Airway epithelial cell (primary cell): ENCODE measurements around the gene MTA1. TPM values are rescaled to one million over a fixed set of nuclear protein-coding genes. Genes with fewer than 3 reads are reported as not detected.

Experiments used
- total RNA-seq: library from RNA; depleted of rRNA; stranded (reverse); fragments of >200 nt; gene quantifications from 2 replicates; pipeline ENCODE4 v1.2.3, GENCODE V29; 2015

The MTA1 gene
- total RNA-seq = 30.8 and 50.1 TPM in 2 replicates

GRCh38 chr14:105419195-105420091 is at the start of gene MTA1:
MTA1 (plus strand) TSS chr14:105419827; CDS start chr14:105420036, 209 bp downstream.

GRCh38 chr14:105398044-105398725 is 21.4 kb upstream of the MTA1 start, which contains the start of gene TEX22:
TEX22 (plus strand) TSS chr14:105398538; CDS start chr14:105399341, 803 bp downstream.

GRCh38 chr14:105474483-105475268 is 55.0 kb downstream of the MTA1 start, which contains the start of gene CRIP2:
CRIP2 (plus strand) TSS chr14:105474821; CDS start chr14:105474863, 42 bp downstream.

GRCh38 chr14:105486163-105486973 is 66.7 kb downstream of the MTA1 start, which contains the start of gene CRIP1:
CRIP1 (plus strand) TSS chr14:105486886; CDS start chr14:105487260, 374 bp downstream.

GRCh38 chr14:105490572-105491365 is 71.1 kb downstream of the MTA1 start, which contains the start of gene TEDC1:
TEDC1 (plus strand) TSS chr14:105491246; CDS start chr14:105491376, 130 bp downstream.

Other genes with a start within 250 kb of the MTA1 start
- 24.0 and 24.5 TPM in 2 replicates for gene NUDT14, start 238.5 kb upstream of the MTA1 start, total RNA-seq
- 41.0 and 41.8 TPM in 2 replicates for gene BTBD6, start 171.3 kb upstream of the MTA1 start, total RNA-seq
- 20.2 and 24.8 TPM in 2 replicates for gene BRF1, start 118.8 kb upstream of the MTA1 start, total RNA-seq
- 29.2 and 46.5 TPM in 2 replicates for gene PACS2, start 105.1 kb upstream of the MTA1 start, total RNA-seq
- gene TEX22, start 21.3 kb upstream of the MTA1 start, total RNA-seq = 0.07 TPM in 1 of 2 replicates, not detected in the other
- gene CRIP2, start 55.0 kb downstream of the MTA1 start, total RNA-seq = 164 and 186 TPM in 2 replicates
- gene CRIP1, start 67.1 kb downstream of the MTA1 start, total RNA-seq = 3.9 and 16.0 TPM in 2 replicates
- 25.2 and 37.2 TPM in 2 replicates for gene TEDC1, start 71.4 kb downstream of the MTA1 start, total RNA-seq
- 3.2 and 4.5 TPM in 2 replicates for gene TMEM121, start 106.8 kb downstream of the MTA1 start, total RNA-seq